ENCODE results near the gene DRAXIN. TPM values are rescaled to one million over a fixed set of nuclear protein-coding genes. Genes with fewer than 3 reads are reported as not detected.

The DRAXIN gene
- total RNA-seq, 1 experiment from 2014 or later = 0.05 TPM

DNA sequence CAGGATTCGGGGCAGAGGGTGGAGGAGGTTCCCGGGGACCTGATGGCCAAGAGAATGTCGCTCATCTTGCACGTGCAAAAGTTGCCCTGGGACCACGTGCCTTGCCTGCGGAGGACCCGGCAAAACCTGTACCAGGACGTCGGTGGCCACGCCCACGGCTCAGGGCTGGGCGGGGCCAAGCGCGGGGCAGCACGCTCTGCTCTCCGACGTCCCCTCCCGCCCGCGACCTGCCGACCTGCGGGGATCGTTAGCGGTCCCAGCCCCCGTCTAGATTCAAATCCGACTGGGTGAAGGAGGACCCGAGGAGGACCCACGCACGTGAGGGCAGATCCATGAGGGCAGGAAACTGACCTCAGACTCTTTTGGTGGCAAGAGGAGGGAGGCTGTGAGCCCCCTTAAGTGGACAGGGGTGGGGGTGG, 70.5 kb downstream of the DRAXIN start, which contains the start of gene C1orf167:
Gene C1orf167, plus strand, starts transcription at position 206 of the 419 bp plus-strand sequence. CDS start 2,208 bp downstream, outside the sequence.
- ChIA-PET CTCF (no interaction called here), POLR2A (no interaction called here)
- H3K4me3 Mint-ChIP-seq (ENCODE audit: unreplicated experiment) = peak within 1 kb of the TSS; percentile 43
- no TSS peak for BruUV-seq (replicated peaks)
- no peaks in the 10 kb centered on the region for H3K36me3 Mint-ChIP-seq (ENCODE audit: insufficient read depth, unreplicated experiment)
- Histone ChIP-seq H3K36me3 (ENCODE audit: control insufficient read depth, insufficient read depth, low read length) (no peaks in the 10 kb centered on the region), H3K27me3 (replicated peaks; ENCODE audit: control insufficient read depth, insufficient read depth, low read length) (no peaks in the 10 kb centered on the region), H3K4me3 (ENCODE audit: low read depth, low read length) (peak within 1 kb of the TSS; percentile 12), H3K9me3 (peaks cover 2% of the 10 kb centered on the region), H3K4me1 (peaks cover 6% of the 10 kb centered on the region)
- H3K9me3 Mint-ChIP-seq (ENCODE audit: unreplicated experiment) = peaks cover 5% of the 10 kb centered on the region
- intact Hi-C loops (cut with micrococcal nuclease; ENCODE audit: unreplicated experiment) = no loop called here
- H3K27ac Mint-ChIP-seq (ENCODE audit: unreplicated experiment) = no peak within 1 kb of the TSS
- H3K27me3 Mint-ChIP-seq (ENCODE audit: insufficient read depth, unreplicated experiment) = no peaks in the 10 kb centered on the region
- TF ChIP-seq, protein P1, sequence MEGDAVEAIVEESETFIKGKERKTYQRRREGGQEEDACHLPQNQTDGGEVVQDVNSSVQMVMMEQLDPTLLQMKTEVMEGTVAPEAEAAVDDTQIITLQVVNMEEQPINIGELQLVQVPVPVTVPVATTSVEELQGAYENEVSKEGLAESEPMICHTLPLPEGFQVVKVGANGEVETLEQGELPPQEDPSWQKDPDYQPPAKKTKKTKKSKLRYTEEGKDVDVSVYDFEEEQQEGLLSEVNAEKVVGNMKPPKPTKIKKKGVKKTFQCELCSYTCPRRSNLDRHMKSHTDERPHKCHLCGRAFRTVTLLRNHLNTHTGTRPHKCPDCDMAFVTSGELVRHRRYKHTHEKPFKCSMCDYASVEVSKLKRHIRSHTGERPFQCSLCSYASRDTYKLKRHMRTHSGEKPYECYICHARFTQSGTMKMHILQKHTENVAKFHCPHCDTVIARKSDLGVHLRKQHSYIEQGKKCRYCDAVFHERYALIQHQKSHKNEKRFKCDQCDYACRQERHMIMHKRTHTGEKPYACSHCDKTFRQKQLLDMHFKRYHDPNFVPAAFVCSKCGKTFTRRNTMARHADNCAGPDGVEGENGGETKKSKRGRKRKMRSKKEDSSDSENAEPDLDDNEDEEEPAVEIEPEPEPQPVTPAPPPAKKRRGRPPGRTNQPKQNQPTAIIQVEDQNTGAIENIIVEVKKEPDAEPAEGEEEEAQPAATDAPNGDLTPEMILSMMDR (IDR thresholded peaks at IDR 0.05; ENCODE audit: insufficient read depth in 1 of 2, low read depth in 1 of 2, low read length in 1 of 2, severe bottlenecking in 1 of 2, unreplicated experiment in 1 of 2) = no peak
- peak; percentile 57 to 62 for DNase-seq
- peaks cover 6% of the 10 kb centered on the region for H3K4me1 Mint-ChIP-seq (ENCODE audit: low read depth, unreplicated experiment)

DNA sequence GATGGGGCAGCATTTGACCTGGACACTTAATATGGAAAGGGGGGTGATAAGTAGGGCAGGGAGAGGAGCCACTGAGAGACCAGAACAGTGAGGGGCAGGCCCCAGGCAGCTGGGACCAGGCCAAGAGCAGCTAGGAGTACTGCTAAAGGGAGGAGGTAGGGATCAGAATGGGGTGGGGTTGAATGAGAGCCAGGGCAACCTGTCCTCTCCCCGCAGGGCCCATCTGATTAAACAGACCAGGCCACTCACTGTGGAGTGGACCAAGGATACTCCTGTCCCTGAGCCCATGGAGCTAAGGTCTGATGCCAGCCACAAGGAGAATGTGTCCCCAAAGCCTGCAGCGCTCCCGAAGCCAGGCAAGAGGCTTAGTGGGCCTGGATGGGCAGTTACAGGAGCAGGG, 72.6 kb downstream of the DRAXIN start:
- ChIA-PET CTCF (no interaction called here), POLR2A (no interaction called here)
- intact Hi-C loops (cut with micrococcal nuclease; ENCODE audit: unreplicated experiment) = no loop called here
- Histone ChIP-seq H3K27me3 (replicated peaks; ENCODE audit: control insufficient read depth, insufficient read depth, low read length) (no peaks in the 10 kb centered on the region), H3K4me3 (ENCODE audit: low read depth, low read length) (no peak overlapping the region), H3K4me1 (peaks cover 11% of the 10 kb centered on the region), H3K9me3 (no peaks in the 10 kb centered on the region), H3K36me3 (ENCODE audit: control insufficient read depth, insufficient read depth, low read length) (no peaks in the 10 kb centered on the region)
- TF ChIP-seq, protein P1 (IDR thresholded peaks at IDR 0.05; ENCODE audit: insufficient read depth in 1 of 2, low read depth in 1 of 2, low read length in 1 of 2, severe bottlenecking in 1 of 2, unreplicated experiment in 1 of 2) = no peak
- H3K36me3 Mint-ChIP-seq (ENCODE audit: insufficient read depth, unreplicated experiment) = no peaks in the 10 kb centered on the region
- BruUV-seq (replicated peaks) = no TSS peak
- H3K4me1 Mint-ChIP-seq (ENCODE audit: low read depth, unreplicated experiment) = peaks cover 6% of the 10 kb centered on the region
- DNase-seq = no peak
- no peak overlapping the region for H3K4me3 Mint-ChIP-seq (ENCODE audit: unreplicated experiment)
- H3K27me3 Mint-ChIP-seq (ENCODE audit: insufficient read depth, unreplicated experiment) = no peaks in the 10 kb centered on the region
- no peak overlapping the region for H3K27ac Mint-ChIP-seq (ENCODE audit: unreplicated experiment)
- H3K9me3 Mint-ChIP-seq (ENCODE audit: unreplicated experiment) = no peaks in the 10 kb centered on the region

DNA sequence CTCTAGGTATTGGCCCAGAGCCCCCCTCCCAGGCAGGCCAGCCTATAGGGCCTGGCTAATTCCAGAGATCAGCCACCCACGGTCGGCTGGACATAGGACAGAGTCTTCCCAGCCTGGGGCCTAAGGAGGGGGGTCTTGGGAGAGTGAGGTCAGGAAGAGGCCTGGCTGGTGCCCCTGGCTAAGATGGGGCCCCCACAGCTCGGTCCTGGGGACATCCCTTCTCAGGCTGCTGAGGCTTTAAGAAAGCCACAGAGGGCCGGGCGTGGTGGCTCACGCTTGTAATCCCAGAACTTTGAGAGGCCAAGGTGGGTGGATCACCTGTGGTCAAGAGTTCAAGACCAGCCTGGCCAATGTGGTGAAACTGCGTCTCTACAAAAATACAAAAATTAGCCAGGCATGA, 73.0 kb downstream of the DRAXIN start:
- Mint-ChIP-seq H3K36me3 (ENCODE audit: insufficient read depth, unreplicated experiment) (no peaks in the 10 kb centered on the region), H3K27me3 (ENCODE audit: insufficient read depth, unreplicated experiment) (no peaks in the 10 kb centered on the region), H3K4me1 (ENCODE audit: low read depth, unreplicated experiment) (peaks cover 6% of the 10 kb centered on the region), H3K27ac (ENCODE audit: unreplicated experiment) (no peak overlapping the region), H3K4me3 (ENCODE audit: unreplicated experiment) (no peak overlapping the region), H3K9me3 (ENCODE audit: unreplicated experiment) (no peaks in the 10 kb centered on the region)
- Histone ChIP-seq H3K27me3 (replicated peaks; ENCODE audit: control insufficient read depth, insufficient read depth, low read length) (no peaks in the 10 kb centered on the region), H3K9me3 (no peaks in the 10 kb centered on the region), H3K4me3 (ENCODE audit: low read depth, low read length) (no peak overlapping the region), H3K36me3 (ENCODE audit: control insufficient read depth, insufficient read depth, low read length) (no peaks in the 10 kb centered on the region), H3K4me1 (peaks cover 12% of the 10 kb centered on the region)
- intact Hi-C loops (cut with micrococcal nuclease; ENCODE audit: unreplicated experiment) = no loop called here
- TF ChIP-seq, protein P1 (IDR thresholded peaks at IDR 0.05; ENCODE audit: insufficient read depth in 1 of 2, low read depth in 1 of 2, low read length in 1 of 2, severe bottlenecking in 1 of 2, unreplicated experiment in 1 of 2) = no peak
- no TSS peak for BruUV-seq (replicated peaks)
- no peak for DNase-seq
- ChIA-PET POLR2A (no interaction called here), CTCF (no interaction called here)
